Activated naive CD4-positive, alpha-beta T cell treated with Interleukin-2 at 50 U/mL for 16 hours (primary cell): Measurements from ENCODE around the gene OR10H1.

Experiments
- DNase-seq: peaks from one replicate; pipeline ENCODE4 v3.0.0-alpha.2; 2020

The OR10H1 gene

GRCh38 chr19:15759962-15760565, 55.4 kb downstream of the OR10H1 start:
- DNase-seq, result no peak

- no peak for DNase-seq
Measured at GRCh38 chr19:15758379-15758778, 57.1 kb downstream of the OR10H1 start.
